NCI-H2081 (cell line): ENCODE results near the gene LAMC3.

Experiments
- DNase-seq, 2 experiments: peaks; one replicate each; lab custom pipeline; 2025; lab: John Stamatoyannopoulos, UW

LAMC3 gene

GRCh38 chr9:130979591-130980385 is 29.2 kb upstream of the LAMC3 start:
- DNase-seq: no peak

DNA sequence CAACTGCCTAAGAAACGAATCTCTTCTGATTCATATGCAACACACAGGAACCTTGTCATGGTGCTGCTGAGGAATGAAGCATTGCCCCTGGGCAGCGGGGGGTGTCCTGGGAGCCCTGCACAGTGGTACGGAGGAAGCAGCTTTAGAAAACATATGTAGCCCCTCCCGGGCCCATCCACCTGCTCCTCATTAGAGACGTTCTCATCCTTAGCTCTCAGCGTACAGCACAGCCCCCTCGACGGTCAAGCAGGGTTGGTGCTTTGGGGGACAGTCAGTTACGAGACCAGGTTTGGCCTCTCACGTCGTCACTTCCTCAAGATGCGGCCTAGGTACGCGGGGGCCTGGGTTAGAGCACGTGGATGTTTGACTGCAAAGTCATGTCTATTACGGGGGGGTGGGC is 28.4 kb upstream of the LAMC3 start:
- DNase-seq: no peak

DNA sequence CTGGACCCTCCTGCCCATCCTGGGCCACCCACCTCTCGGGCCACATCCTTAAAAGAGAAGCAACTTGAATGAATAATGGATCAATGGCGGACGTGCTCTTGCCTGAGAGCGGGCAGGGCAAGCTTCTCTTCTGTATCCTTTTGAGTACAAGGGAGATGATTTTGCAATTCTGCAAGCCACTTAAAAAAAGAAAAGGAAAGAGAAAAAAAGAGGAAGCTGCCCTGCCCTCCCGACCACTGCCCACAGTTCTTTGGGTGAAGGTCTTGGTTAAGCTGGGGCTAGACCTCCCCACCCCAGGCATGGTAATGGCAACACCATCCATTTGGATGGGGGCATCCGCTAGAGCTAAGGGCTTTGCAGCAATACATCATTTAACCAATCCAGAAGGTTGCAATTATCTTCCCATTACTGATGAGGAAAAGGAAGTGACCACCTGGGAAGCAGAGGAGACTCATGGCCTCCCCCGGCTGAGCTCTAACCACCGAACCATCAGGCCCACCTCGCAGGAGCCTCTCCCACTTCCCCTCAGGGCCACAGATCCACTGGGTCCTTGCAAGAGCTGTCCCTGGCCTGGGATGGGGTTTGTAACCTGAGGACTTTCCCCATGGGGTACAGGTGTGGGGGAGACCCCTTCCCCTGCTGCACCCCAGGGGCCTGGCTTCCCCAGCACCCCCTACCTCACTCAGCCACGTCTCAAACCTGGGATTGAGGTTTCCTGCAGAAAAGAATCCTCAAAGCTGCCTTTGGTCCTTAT is 27.8 kb upstream of the LAMC3 start:
- DNase-seq: no peak

DNA sequence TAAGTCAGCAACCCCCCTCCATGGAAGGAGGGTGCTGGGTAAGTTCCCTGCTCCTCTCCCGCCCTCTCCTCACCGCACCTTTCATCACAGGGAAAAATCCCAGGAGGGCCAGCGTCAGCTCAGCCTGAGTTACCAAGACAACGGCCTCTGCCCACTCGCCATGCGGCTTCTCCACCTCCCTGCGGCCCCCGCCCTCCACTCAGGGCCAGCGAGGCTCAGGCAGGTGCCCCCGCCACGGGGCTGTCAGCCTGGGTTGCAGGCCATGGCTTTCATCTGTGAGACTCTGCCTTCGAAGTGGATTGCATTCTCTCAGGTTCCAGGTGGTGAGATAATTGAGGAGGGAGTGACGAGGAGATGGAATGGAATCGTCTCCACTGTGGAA is 27.2 kb upstream of the LAMC3 start:
- no peak for DNase-seq

- DNase-seq: no peak
Measured at GRCh38 chr9:130982636-130983358, 26.2 kb upstream of the LAMC3 start.

- no peak for DNase-seq
Measured at GRCh38 chr9:130983359-130983670, 25.7 kb upstream of the LAMC3 start.

DNA sequence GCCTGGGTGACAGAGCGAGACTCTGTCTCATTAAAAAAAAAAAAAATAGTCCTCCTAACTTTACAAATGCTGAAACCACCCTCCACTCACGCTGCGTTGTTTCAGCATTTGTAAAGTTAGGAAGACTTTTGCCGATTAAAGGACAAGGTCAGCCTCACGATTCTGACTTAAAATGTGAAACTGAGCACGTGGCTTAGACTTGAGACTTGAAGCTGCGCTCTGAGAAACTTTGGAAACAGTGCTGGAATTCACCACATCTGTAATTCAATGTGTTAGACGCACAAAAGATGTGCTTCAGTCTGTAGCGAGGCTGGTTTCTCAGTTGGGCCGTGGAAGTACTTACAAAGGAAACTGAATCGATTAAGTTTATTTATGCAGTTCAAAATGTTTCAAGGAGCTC is 25.0 kb upstream of the LAMC3 start:
- no peak for DNase-seq

- no peak for DNase-seq
Measured at GRCh38 chr9:130984521-130984920, 24.5 kb upstream of the LAMC3 start.

- no peak for DNase-seq
Measured at GRCh38 chr9:130985029-130985428, 23.9 kb upstream of the LAMC3 start.

GRCh38 chr9:130985606-130986162 is 23.3 kb upstream of the LAMC3 start:
- DNase-seq: no peak

GRCh38 chr9:130986356-130986965 is 22.5 kb upstream of the LAMC3 start:
- DNase-seq: no peak

DNA sequence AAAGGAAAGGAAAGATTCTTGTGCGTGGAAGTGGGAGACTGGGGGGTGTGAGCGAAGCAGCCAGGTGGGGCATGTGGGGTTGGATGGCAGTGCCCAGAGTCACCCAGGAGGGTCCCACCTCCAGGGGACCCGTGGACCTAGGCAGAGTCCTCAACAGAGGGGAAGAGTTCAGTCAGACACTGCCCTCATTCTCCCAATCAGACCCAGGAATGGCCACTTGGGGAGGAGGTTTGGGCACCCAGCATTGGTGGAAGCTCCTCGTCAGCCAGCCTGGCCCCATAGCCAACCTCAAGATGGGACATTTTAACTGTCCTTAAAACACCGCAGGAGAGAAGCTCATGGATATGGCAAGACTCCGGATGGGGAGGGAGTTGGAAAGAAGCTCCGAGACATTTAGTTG is 21.9 kb upstream of the LAMC3 start:
- no peak for DNase-seq

DNA sequence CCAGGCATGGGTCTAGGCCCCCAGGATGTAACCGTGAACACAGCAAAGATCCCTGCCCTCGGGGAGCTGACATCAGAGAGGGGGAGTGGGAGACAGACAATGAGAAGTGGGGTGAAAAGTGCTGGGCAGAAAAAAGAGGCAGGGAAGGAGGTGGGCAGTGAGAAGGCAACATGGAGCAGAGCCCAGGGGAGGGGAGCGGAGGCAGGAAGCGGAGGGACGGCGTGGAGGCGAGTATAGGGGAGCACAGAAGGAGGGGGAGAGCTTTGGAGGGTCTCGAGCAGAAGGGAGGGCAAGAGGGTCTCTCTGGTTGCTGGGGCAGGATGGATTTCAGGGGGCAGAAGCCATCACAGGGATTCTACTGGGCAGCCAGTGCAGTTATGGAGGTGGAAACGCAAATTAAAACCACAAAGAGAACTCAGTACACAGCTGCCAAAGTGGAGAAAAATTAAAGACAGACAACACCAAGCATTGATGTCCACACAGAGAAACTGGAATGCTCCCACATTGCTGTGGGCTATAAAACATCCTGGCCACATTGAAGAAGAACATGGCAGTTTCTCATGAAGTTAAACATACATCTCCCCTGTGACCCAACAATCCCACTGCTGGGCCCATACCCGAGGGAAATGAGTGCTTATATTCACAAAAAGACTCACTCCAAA is 21.1 kb upstream of the LAMC3 start:
- DNase-seq: no peak

GRCh38 chr9:130988400-130988747 is 20.6 kb upstream of the LAMC3 start:
- DNase-seq: no peak

GRCh38 chr9:130988905-130989304 is 20.1 kb upstream of the LAMC3 start:
- DNase-seq: no peak

- DNase-seq: no peak
Measured at GRCh38 chr9:130989391-130989790, 19.6 kb upstream of the LAMC3 start.

DNA sequence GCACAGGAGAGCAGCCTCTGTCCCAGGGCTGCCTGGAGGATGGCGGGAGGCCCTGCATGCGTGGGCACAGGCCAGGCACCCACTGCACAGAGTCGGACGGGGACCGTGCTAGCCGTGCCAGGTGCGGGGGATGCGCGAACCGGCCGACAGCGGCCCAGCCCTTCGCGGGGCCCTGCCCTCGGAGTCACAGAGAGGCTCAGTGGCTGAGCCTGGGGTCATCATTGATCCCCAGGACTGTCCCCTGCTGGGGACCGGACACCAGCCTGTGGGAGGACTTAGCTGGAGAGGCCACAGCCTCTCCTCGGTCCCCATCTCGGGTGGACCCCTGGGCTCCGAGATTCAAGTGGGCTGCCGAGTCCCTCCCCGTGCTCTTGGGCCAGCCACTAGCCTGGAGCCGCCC is 19.1 kb upstream of the LAMC3 start:
- no peak for DNase-seq

GRCh38 chr9:130990306-130990977 is 18.5 kb upstream of the LAMC3 start:
- no peak for DNase-seq

DNA sequence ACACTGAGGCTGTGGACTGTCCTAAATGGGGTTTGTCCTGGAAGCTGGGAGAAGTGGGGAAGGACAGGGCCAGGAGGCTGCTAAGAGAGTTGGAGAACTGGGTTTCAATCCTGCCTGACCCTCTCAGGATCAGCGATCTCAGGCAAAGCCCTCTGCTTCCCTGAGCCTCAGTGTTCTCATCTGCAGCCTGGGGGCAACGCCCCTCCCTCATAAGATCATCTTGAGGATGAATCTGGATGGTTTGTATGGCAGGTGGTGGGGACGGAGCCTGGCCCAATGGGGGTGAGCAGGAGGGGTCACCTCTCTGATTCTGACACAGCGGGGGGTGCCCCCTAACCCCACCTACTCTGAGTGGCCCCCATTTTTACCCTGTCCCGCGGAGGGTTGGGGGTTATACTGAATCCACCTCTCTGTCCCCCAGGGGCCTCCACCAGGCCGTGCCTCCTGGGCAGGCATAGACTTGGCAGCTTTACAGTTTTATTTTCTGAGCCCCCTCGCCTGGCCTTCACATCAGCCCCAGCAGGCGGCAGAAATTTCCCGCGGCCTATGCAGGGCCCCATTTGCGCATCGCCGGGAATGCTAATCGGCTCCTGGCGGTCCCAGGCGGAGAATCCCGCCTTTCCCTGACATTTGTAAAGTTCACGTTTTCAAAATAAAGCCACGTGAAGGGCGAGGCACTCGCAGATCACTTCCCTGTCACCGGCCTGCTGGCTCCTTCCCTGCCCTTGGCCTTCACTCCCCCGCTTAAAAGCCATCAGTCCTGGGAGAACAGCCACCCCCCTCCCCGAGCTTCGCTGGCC is 17.8 kb upstream of the LAMC3 start:
- no peak for DNase-seq
